ENCODE data around the gene STXBP1. TPM values are rescaled to one million over a fixed set of nuclear protein-coding genes. Genes with fewer than 3 reads are reported as not detected.

Gene STXBP1
- total and polyA plus RNA-seq, 2 donors (not counting 3 experiments of a cell fraction or from before 2014, with no cell fraction given): 18.8 to 51.3 TPM

DNA sequence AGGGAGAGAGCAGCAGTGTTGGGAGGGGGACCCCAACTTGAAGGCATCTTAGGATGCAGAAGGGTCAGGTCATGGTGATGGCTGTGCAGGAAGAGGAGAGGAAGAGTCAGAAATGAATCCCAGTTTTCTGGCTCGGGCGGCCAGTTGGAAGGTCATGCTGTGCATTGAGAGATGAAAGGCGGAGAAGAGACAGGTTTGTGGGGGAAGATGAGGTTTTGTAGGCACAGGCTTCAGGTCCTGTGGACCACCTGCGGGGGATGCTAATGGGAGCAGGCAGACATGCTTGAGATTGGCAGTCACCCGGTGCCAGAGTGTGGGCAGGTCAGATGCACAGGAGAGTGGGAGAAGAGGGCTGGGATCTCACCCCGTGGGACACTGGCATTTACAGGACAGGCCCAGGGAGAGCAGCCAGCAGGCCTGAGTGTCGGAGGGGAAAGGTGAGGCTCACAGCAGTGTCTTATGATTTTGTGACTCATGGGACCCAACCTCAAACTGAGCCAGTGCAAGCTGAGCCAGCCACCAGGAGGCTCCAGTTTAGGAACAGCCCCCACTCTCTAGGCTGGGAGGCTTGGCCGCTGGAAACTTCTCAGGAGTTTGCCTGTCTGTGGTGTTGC is 17.5 kb downstream of the STXBP1 start:
- ChIA-PET CTCF (interaction anchor here (0.7 kb wide), 1 partner anchor 32 kb away, joined by 3 read pairs; no protein-coding TSS in a partner anchor), POLR2A (no interaction called here)
- Histone ChIP-seq H3K4me3 (replicated peaks in 1 of 3; ENCODE audit: insufficient read depth in 1 of 3, low read depth in 1 of 3, low read length in 3 of 3) (no peak overlapping the region), H3K27ac (ENCODE audit: insufficient read depth, low read depth, low read length) (no peak overlapping the region), H3K4me1 (ENCODE audit: control insufficient read depth, extremely low read depth, insufficient read depth, low read length) (peaks cover 21% of the 10 kb centered on the region), H4K20me1 (replicated peaks; ENCODE audit: control insufficient read depth, extremely low read depth, insufficient read depth, low read length) (no peaks in the 10 kb centered on the region), H2AFZ (ENCODE audit: low read depth, low read length) (no peak overlapping the region), H3K79me2 (ENCODE audit: control insufficient read depth, insufficient read depth, low read length) (no peaks in the 10 kb centered on the region), H3K9me3 (replicated peaks; ENCODE audit: control insufficient read depth, insufficient read depth, low read length) (no peaks in the 10 kb centered on the region), H3K9me1 (replicated peaks; ENCODE audit: control insufficient read depth, extremely low read depth, insufficient read depth, low read length) (no peaks in the 10 kb centered on the region), H3K9ac (replicated peaks; ENCODE audit: extremely low read depth, insufficient read depth, low read length) (no peak overlapping the region), H3K36me3 (ENCODE audit: control insufficient read depth in 2 of 2, extremely low read depth in 1 of 2, insufficient read depth in 2 of 2, low read length in 2 of 2) (no peaks in the 10 kb centered on the region), H3K4me2 (ENCODE audit: insufficient read depth, low read length) (no peak overlapping the region), H3K27me3 (ENCODE audit: control insufficient read depth in 2 of 2, insufficient read depth in 2 of 2, low read length in 2 of 2) (no peaks in the 10 kb centered on the region)
- dilution Hi-C loops (cut with MboI; ENCODE audit: extremely low pct_ligation_motif_present, low sequenced_read_pairs) (no loop called here), intact Hi-C loops (cut with micrococcal nuclease) (no loop called here)
- DNase-seq (ENCODE audit: low read depth, low spot score) (no peak), FAIRE-seq (no peak)
- TF ChIP-seq POLR2A (IDR thresholded peaks at IDR 0.05; ENCODE audit: low read depth, low read length) (no peak), FOS (IDR thresholded peaks at IDR 0.05; ENCODE audit: borderline replicate concordance, insufficient read depth, low read length) (no peak)
- TF ChIP-seq, protein P1, sequence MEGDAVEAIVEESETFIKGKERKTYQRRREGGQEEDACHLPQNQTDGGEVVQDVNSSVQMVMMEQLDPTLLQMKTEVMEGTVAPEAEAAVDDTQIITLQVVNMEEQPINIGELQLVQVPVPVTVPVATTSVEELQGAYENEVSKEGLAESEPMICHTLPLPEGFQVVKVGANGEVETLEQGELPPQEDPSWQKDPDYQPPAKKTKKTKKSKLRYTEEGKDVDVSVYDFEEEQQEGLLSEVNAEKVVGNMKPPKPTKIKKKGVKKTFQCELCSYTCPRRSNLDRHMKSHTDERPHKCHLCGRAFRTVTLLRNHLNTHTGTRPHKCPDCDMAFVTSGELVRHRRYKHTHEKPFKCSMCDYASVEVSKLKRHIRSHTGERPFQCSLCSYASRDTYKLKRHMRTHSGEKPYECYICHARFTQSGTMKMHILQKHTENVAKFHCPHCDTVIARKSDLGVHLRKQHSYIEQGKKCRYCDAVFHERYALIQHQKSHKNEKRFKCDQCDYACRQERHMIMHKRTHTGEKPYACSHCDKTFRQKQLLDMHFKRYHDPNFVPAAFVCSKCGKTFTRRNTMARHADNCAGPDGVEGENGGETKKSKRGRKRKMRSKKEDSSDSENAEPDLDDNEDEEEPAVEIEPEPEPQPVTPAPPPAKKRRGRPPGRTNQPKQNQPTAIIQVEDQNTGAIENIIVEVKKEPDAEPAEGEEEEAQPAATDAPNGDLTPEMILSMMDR (IDR thresholded peaks at IDR 0.05; ENCODE audit: extremely low read depth in 1 of 2, insufficient read depth in 1 of 2, low read depth in 1 of 2, low read length in 2 of 2): peak in 1 of 2 donors; percentile 46
- no TSS peak for BruUV-seq (replicated peaks)

DNA sequence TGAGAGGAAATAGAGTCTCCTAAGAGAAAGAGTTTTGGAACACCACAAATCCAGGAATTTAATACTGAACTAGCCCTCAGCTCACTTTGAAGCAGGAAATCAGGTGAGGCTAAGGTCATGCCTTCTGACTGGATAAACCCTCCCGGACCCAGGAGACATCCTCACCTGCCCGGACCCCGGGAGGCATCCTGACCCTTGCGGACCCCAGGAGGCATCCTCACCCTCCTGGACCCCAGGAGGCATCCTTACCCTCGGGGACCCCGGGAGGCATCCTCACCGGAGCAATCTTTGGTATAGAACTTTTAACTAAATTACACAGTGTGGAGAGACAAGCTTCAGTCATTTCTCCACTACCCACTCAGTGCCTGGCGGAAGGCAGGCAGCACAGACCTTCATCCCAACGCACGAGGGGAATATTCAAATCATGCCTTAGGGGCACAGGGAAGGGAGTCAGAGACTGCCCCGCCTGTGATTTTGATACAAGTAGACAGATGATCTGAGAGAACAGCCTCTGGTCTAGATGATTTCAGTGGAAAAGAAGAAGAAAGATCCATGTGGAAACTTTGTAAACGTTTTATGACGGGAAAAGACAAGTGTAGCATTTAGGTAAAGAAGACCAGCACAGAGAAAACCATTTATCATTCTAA is 21.3 kb downstream of the STXBP1 start:
- H3K9me1 ChIP-seq (replicated peaks; ENCODE audit: control insufficient read depth, extremely low read depth, insufficient read depth, low read length): no peaks in the 10 kb centered on the region
- no peak overlapping the region for H3K27ac ChIP-seq (ENCODE audit: insufficient read depth, low read depth, low read length)
- FAIRE-seq: no peak
- peaks cover 22% of the 10 kb centered on the region for H3K4me1 ChIP-seq (ENCODE audit: control insufficient read depth, extremely low read depth, insufficient read depth, low read length)
- ChIA-PET CTCF (interaction anchor here (1.0 to 2.2 kb wide), 6 partner anchors 12 to 101 kb away, joined by 3 to 7 read pairs (median 4); partner anchors contain the start of genes STXBP1 and TOR2A), POLR2A (no interaction called here)
- H3K4me2 ChIP-seq (ENCODE audit: insufficient read depth, low read length): peak overlapping the region; percentile 37
- DNase-seq (ENCODE audit: low read depth, low spot score): peak; percentile 12
- intact Hi-C loops (cut with micrococcal nuclease) (loop anchor here (2.0 kb wide), 1 partner anchor 21 kb away; the partner anchor contains the start of gene STXBP1), dilution Hi-C loops (cut with MboI; ENCODE audit: extremely low pct_ligation_motif_present, low sequenced_read_pairs) (no loop called here)
- no peaks in the 10 kb centered on the region for H3K27me3 ChIP-seq (ENCODE audit: control insufficient read depth in 2 of 2, insufficient read depth in 2 of 2, low read length in 2 of 2)
- H3K36me3 ChIP-seq (ENCODE audit: control insufficient read depth in 2 of 2, extremely low read depth in 1 of 2, insufficient read depth in 2 of 2, low read length in 2 of 2): no peaks in the 10 kb centered on the region
- no peak overlapping the region for H3K9ac ChIP-seq (replicated peaks; ENCODE audit: extremely low read depth, insufficient read depth, low read length)
- no peaks in the 10 kb centered on the region for H4K20me1 ChIP-seq (replicated peaks; ENCODE audit: control insufficient read depth, extremely low read depth, insufficient read depth, low read length)
- H3K4me3 ChIP-seq (replicated peaks in 1 of 3; ENCODE audit: insufficient read depth in 1 of 3, low read depth in 1 of 3, low read length in 3 of 3): no peak overlapping the region
- no peak overlapping the region for H2AFZ ChIP-seq (ENCODE audit: low read depth, low read length)
- TF ChIP-seq POLR2A (IDR thresholded peaks at IDR 0.05; ENCODE audit: low read depth, low read length) (no peak), MAX (IDR thresholded peaks at IDR 0.05; ENCODE audit: insufficient read depth, insufficient read length) (no peak), GATA2 (IDR thresholded peaks at IDR 0.05; ENCODE audit: insufficient read depth, insufficient read length, low read depth, low read length) (no peak), POLR2AphosphoS5 (IDR thresholded peaks at IDR 0.05; ENCODE audit: insufficient read depth, low read depth, low read length) (no peak), JUN (IDR thresholded peaks at IDR 0.05; ENCODE audit: borderline replicate concordance, insufficient read depth, insufficient read length, low read depth) (no peak), FOS (IDR thresholded peaks at IDR 0.05; ENCODE audit: borderline replicate concordance, insufficient read depth, low read length) (no peak), MYC (IDR thresholded peaks at IDR 0.05; ENCODE audit: low read depth, low read length) (no peak), EZH2 (IDR thresholded peaks at IDR 0.05; ENCODE audit: borderline replicate concordance, low read depth, low read length, severe bottlenecking) (no peak)
- TF ChIP-seq, protein P1 (IDR thresholded peaks at IDR 0.05; ENCODE audit: extremely low read depth in 1 of 2, insufficient read depth in 1 of 2, low read depth in 1 of 2, low read length in 2 of 2): no peak
- no TSS peak for BruUV-seq (replicated peaks)
- H3K9me3 ChIP-seq (replicated peaks; ENCODE audit: control insufficient read depth, insufficient read depth, low read length): no peaks in the 10 kb centered on the region
- H3K79me2 ChIP-seq (ENCODE audit: control insufficient read depth, insufficient read depth, low read length): no peaks in the 10 kb centered on the region

All from endothelial cell of umbilical vein (primary cell).